AG04450 (cell line): ENCODE results near the gene EEIG1. TPM values are rescaled to one million over a fixed set of nuclear protein-coding genes. Genes with fewer than 3 reads are reported as not detected.

Experiments
- CTCF ChIA-PET: fragments of 300-600, 350-600 bp; formaldehyde crosslinking; extraction: SDS; loops from one replicate; lab custom pipeline; 2022; ENCODE audit warnings: antibody characterized with exemption, inconsistent platforms; lab: Charles Lee
- POLR2A ChIA-PET: fragments of 350-600 bp; formaldehyde crosslinking; extraction: SDS; loops from one replicate; lab custom pipeline; 2021; ENCODE audit warnings: antibody characterized with exemption, inconsistent platforms; lab: Yijun Ruan, JAX
- DNase-seq: peaks from one replicate; pipeline ENCODE4 v3.0.0-alpha.2; 2011; ENCODE audit warnings: low read depth, low spot score
- H3K27ac ChIP-seq: one replicate; pipeline ENCODE4 v1.5.1; 2012; ENCODE audit warnings: low read depth, low read length, control low read depth
- H3K27me3 ChIP-seq: one replicate; pipeline ENCODE4 v1.6.0; 2012; ENCODE audit warnings: low read length; ENCODE audit not compliant: control insufficient read depth, insufficient read depth
- H3K4me3 ChIP-seq: 2 replicates; pipeline ENCODE4 v1.5.1; 2011; ENCODE audit warnings: mild to moderate bottlenecking, low read depth, low read length, control low read depth
- H3K9me3 ChIP-seq: 2 replicates; pipeline ENCODE4 v1.5.1; 2012; ENCODE audit warnings: low read length; ENCODE audit not compliant: control insufficient read depth, insufficient read depth
- CTCF ChIP-seq: IDR thresholded peaks from 2 replicates; pipeline ENCODE4 v1.5.1; 2011; ENCODE audit warnings: low read depth, low read length, control low read depth, inconsistent platforms
- polyA plus RNA-seq: library from polyadenylated mRNA; depleted of rRNA; stranded (reverse); fragments of >200 nt; gene quantifications from 2 replicates; pipeline ENCODE4 v1.2.3, GENCODE V29; 2011

EEIG1 gene
- polyA plus RNA-seq, 1 experiment: 8.3 TPM

- H3K27me3 ChIP-seq: no peaks in the 10 kb centered on the region
- no peaks in the 10 kb centered on the region for H3K9me3 ChIP-seq
- H3K4me3 ChIP-seq: no peak overlapping the region
- POLR2A ChIA-PET: no interaction called here
- no peak overlapping the region for H3K27ac ChIP-seq
- no peak for TF ChIP-seq CTCF
- CTCF ChIA-PET: interaction anchor here (1.9 kb wide), 1 partner anchor 18 kb away, joined by 8 read pairs; no protein-coding TSS in a partner anchor
- DNase-seq: no peak
Measured at GRCh38 chr9:127961155-127961490, 19.7 kb downstream of the EEIG1 start.

- no peak for TF ChIP-seq CTCF
- DNase-seq: no peak
- Histone ChIP-seq H3K27me3 (no peaks in the 10 kb centered on the region), H3K27ac (peak overlapping the region; percentile 11), H3K9me3 (no peaks in the 10 kb centered on the region), H3K4me3 (no peak overlapping the region)
- ChIA-PET CTCF (interaction anchor here (0.7 to 1.9 kb wide), 2 partner anchors 17 to 18 kb away, joined by 3 to 8 read pairs; no protein-coding TSS in a partner anchor), POLR2A (no interaction called here)
Measured at GRCh38 chr9:127960410-127961154, 20.2 kb downstream of the EEIG1 start.

GRCh38 chr9:127959841-127960409, 20.9 kb downstream of the EEIG1 start:
- POLR2A ChIA-PET: no interaction called here
- H3K4me3 ChIP-seq: no peak overlapping the region
- TF ChIP-seq CTCF: no peak
- H3K27ac ChIP-seq: no peak overlapping the region
- DNase-seq: no peak
- CTCF ChIA-PET: interaction anchor here (0.7 to 2.8 kb wide), 3 partner anchors 16 to 19 kb away, joined by 3 to 13 read pairs (median 8); no protein-coding TSS in a partner anchor
- no peaks in the 10 kb centered on the region for H3K9me3 ChIP-seq
- no peaks in the 10 kb centered on the region for H3K27me3 ChIP-seq

- Histone ChIP-seq H3K27me3 (no peaks in the 10 kb centered on the region), H3K9me3 (no peaks in the 10 kb centered on the region), H3K27ac (no peak overlapping the region), H3K4me3 (no peak overlapping the region)
- DNase-seq: no peak
- ChIA-PET CTCF (interaction anchor here (1.0 to 2.8 kb wide), 2 partner anchors 16 to 17 kb away, joined by 3 to 13 read pairs; no protein-coding TSS in a partner anchor), POLR2A (no interaction called here)
- no peak for TF ChIP-seq CTCF
Measured at GRCh38 chr9:127959398-127959797, 21.4 kb downstream of the EEIG1 start.

- H3K27ac ChIP-seq: no peak overlapping the region
- no peak overlapping the region for H3K4me3 ChIP-seq
- no peaks in the 10 kb centered on the region; the same call in 1 of the 2 replicates for H3K9me3 ChIP-seq
- TF ChIP-seq CTCF: no peak
- no peak for DNase-seq
- ChIA-PET POLR2A (interaction anchor here (1.0 kb wide), 1 partner anchor 22 kb away, joined by 3 read pairs; the partner anchor contains the start of gene EEIG1), CTCF (interaction anchor here (1.0 to 2.8 kb wide), 3 partner anchors 15 to 159 kb away, joined by 3 to 13 read pairs (median 5); no protein-coding TSS in a partner anchor)
- no peaks in the 10 kb centered on the region for H3K27me3 ChIP-seq
Measured at GRCh38 chr9:127958728-127959127, 22.1 kb downstream of the EEIG1 start.
